ENCODE measurements around the gene GRK3.

Gene GRK3

DNA sequence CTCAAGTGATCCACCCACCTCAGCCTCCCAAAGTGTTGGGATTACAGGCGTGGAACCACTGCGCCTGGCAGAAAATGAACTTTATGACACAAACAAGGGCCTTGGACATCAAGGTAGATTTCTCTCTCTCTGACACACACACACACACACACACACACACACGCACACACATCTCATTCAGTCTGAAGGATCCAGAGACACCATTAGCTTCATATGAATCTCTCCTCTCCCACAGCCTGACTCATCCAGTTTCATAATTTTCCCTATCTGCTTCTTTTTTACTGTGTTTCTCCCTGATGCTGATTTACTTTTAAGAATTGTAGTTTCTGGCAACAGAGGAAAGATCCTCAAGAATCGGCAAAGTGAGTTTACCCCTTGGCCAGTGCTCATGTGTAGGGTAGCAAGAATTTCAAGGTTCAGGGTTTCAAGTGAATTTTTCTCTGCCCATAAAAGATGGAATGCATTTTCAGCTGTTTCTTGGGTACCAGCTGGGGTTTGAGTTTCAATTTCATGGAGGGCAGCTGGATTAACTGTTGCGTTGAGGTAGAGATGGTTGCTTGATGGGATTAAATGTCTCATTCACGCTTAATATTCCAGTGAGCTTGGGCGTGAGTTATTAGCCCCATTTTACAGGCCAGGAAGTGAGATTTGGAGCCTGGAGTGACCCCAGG, 181.0 kb downstream of the GRK3 start:
- no peak for DNase-seq (ENCODE audit: low read depth, low spot score)
- H3K4me3 ChIP-seq (ENCODE audit: low read length): no peak overlapping the region

DNA sequence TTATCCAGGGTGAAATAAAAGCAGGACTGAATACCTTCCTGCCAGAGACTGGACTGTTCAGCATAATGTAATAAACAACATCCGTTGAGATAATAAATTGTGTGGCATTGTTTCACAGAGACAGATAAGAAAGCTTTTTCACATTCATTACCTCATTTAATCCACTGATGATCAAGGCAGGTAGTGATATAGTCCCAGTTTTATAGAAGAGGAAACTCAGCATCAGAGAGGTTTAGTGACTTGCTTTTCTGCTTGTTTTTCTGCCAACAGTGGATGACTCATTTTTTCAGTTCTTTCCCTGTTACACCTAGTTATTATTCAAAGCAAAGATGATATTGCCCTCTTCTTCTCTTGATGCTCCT, 181.5 kb downstream of the GRK3 start:
- no peak for DNase-seq (ENCODE audit: low read depth, low spot score)
- no peak overlapping the region for H3K4me3 ChIP-seq (ENCODE audit: low read length)

DNA sequence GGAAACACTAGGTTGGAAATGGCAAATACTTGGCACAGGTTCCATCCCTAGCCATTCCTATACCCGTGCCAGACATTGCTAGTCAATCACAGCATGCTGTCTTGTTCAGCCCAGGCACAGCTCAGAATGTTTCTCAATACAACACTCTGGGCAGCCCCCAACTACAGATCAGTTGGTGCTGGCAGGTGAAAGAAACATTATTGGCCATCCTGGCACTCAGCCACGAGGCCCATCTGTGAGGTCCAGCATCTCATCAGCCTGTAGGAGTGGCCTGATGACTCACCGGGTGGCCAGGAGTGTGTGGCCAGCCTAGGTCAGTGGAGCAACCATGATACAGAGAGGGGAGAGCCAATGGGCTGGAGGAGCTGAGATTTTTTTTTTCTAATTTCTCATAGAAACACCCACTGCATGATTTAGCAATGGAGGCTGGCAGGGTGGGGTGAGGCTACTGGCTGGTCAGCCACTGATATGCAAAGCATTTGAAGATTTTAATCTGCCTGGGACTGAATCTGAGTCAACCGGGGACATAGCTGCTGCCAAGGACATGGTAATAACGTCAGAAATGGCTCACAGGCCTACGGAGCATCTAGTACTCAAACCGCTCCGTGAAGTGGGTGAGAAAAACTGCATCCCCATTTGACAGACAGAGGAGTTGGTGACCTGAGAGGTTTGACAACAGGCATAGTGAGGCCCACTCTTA, 182.9 kb downstream of the GRK3 start:
- no peak overlapping the region for H3K4me3 ChIP-seq (ENCODE audit: low read length)
- no peak for DNase-seq (ENCODE audit: low read depth, low spot score)

DNA sequence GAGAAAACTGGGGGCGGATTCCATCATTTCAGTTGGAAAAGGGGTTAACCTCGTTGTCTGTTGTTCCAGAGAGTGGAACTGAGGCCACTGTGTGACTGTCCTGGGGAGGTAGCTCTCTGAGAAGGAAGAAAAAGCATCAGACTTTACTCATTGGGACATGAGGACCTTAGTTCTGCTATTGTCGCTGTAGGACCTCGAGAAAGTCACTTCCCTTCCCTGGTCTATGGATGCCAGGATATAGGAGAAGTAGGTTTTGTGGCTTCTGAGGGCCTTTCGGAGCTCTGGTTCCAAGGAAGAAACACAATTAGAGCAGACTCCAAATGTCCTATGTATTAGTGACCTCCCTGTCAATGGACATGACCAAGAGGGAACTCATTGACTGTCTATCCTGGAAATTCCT, 183.7 kb downstream of the GRK3 start:
- no peak overlapping the region for H3K4me3 ChIP-seq (ENCODE audit: low read length)
- no peak for DNase-seq (ENCODE audit: low read depth, low spot score)

DNA sequence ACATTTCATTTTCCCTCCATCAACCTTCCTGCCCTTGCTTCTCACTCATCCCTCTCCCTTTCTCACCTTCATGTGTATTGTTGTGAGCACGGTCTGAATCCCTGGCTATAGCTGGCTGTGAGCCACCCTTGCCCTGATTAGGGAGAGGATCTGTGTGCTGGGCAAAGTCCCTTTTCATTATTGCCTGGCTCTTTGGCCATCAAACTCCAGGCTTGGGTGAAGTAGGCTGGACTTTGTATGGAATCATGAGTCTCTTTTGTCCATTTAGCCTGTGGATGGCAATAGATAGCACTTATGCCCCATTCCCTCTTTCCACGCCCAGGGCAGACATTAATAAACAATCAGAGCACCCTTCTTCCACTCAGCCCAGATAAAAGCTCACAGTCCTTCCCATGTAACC, 184.2 kb downstream of the GRK3 start:
- no peak for DNase-seq (ENCODE audit: low read depth, low spot score)
- H3K4me3 ChIP-seq (ENCODE audit: low read length): no peak overlapping the region

DNA sequence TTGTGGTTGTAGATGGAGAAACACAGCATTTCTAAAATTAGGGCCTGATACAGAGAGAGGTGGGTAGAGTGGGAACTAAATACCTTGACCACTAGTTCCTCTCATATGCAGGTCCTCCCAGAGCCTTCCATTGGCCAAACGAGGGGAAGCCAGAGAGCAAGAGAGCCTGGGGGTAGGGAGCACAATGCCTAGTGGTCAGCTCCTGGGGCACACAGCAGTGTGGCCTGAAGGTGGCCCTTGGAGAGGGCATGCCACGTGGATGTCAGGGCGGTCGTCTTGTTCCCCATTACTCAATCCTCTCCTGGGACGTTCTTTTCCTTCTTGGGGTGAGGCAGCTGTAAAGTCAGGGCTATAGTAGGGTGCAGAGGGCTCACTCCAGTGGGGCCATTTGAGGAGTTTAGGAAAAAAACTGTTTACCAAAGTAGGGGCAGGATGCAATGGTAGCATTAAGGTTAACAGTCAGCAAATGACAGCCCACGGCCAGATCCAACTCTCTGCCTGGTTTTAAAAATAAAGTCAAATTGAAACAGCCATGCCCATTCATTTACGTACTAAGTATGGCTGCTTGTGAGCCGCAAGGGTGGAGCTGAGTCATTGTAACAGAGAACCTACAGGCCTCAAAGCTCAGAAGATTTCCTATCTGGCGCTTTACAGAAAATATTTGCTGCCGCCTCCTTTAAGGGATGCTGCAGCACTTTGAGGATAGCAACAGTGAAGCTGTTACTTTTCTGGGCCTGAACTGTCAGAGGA, 185.1 kb downstream of the GRK3 start:
- no peak overlapping the region for H3K4me3 ChIP-seq (ENCODE audit: low read length)
- DNase-seq (ENCODE audit: low read depth, low spot score): no peak

DNA sequence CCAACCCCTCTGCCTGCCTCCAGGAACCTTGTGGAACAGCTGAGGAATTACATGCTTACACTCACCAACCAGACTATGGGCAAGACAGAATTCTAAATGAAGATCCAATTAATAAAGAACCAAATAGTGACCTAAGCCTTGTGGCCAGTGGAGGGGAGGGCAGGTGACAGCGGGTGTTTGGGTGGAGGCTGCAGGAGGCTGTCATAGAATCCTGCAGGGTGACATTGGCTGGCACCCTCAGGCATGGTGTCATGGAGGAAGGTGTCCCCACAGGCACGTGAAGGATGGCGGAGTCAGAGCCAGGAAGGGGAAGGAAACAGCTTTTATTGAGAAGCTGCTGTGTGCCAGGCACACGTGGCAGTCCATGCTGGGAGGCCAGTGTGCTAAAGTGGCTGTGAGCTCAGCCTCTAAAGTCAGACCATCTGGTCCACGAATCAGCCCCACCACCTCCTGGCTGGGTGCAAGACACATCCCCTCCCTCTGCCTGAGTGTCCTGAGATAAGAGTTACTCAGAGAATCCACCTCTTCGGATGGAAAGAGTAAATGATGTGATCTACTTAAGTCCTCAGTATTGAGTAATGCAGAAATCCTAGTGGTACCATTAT, 186.2 kb downstream of the GRK3 start:
- H3K4me3 ChIP-seq (ENCODE audit: low read length): no peak overlapping the region
- DNase-seq (ENCODE audit: low read depth, low spot score): no peak

DNA sequence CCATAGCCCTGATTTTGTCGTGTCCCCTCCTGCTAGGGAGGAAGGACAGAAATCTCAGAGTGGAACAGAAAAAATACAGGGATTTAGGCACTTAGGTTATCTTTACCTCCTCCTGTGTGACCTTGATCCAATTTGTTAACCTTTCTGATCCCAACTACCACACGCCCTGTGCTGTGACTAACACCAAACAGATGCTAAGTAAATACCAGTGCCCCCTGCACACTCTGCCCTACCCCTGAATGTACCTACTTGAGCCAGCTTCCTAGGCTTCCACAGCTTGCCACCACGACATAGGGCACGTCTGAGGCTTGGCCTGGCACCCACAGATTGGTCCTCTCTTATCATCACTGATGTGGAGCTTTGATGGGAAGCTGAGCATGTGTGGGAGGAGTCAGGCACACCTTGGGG, 186.7 kb downstream of the GRK3 start:
- no peak for DNase-seq (ENCODE audit: low read depth, low spot score)
- H3K4me3 ChIP-seq (ENCODE audit: low read length): no peak overlapping the region

DNA sequence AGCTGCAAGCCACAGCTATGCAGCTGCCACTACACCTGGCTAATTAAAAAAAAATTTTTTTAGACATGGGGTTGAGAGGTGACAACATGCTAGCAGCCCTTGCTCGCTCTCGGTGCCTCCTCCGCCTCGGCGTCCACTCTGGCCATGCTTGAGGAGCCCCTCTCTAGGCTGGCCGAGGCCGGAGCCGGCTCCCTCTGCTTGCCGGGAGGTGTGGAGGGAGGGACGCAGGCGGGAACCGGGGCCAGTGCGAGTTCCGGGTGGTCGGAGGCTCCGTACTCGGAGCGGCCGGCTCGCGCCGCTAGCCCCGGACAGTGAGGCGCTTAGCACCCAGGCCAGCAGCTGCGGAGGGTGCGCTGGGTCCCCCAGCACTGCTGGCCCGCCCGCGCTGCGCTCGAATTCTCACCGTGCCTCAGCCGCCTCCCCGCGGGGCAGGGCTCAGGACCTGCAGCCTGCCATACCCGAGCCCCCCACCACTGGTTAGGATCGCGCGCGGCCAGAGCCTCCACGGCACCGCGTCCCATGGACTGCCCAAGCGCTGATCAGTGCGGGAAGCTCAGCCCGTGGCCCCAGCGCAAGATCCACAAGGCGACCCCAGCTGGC, 188.2 kb downstream of the GRK3 start:
- no peak overlapping the region for H3K4me3 ChIP-seq (ENCODE audit: low read length)
- DNase-seq (ENCODE audit: low read depth, low spot score): no peak

DNA sequence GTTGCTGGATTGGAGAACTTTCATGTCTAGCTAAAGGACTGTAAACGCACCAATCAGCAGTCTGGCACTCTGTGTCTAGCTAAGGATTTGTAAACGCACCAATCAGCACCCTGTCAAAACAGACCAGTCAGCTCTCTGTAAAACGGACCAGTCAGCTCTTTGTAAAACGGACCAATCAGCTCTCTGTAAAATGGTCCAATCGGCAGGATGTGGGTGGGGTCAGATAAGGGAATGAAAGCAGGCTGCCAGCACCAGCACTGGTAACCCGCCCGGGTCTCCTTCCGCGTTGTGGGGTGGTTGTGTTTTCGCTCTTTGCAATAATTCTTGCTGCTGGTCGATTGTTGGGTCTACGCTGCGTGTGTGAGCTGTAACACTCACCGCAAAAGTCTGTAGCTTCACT, 188.8 kb downstream of the GRK3 start:
- H3K4me3 ChIP-seq (ENCODE audit: low read length): no peak overlapping the region
- no peak for DNase-seq (ENCODE audit: low read depth, low spot score)

DNA sequence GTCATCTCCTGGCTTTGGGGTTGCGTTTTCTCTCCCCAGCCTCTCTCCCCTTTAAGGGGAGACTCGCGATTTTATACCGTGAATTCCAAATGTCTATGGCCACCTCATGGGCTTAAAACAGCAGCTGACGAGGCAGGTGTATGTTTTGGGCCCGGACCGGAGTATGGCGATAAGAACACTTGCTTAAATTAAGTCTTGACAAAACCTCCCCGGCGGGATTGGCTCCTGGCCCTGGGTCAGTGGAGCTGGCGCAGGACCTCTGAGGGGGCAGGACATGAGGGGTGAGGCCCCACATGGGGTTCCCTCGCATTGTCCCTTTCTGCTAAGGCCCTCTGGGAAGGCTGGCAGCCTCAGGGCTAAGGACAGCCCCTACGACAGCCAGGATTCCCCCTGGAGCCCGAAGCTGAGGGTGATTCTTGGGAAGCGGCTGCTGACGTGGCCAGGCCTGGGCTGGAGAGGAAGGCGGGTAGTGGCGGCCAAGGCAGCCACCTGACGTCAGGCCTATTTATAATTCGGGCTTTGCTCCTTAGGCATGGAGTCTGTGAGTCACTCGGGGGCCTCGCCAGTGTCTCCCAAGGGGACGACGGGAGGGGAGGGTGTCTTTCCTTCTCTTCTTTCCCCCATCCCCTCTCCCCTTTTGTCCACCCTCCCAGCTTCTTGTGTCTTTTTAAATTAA, 190.2 kb downstream of the GRK3 start:
- H3K4me3 ChIP-seq (ENCODE audit: low read length): no peak overlapping the region
- DNase-seq (ENCODE audit: low read depth, low spot score): no peak

DNA sequence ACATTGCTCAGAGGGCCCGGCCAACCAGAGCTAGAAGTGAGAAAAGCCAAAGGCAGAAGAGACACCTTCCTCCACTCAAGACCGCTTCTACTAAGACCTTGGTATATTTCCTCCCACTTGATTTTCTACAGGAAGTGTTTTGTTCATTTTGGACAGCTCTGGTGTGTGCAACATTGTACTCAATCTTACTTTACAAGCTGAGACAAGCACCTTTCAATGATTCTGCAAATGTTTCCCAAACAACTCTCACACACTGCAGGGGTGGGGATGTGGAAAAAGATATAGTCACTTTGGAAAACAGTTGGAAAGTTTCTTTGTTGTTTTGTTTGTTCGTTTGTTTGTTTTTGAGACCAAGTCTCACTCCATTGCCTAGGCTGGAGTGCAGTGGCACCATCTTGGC, 193.2 kb downstream of the GRK3 start:
- H3K4me3 ChIP-seq (ENCODE audit: low read length): no peak overlapping the region
- no peak for DNase-seq (ENCODE audit: low read depth, low spot score)

DNA sequence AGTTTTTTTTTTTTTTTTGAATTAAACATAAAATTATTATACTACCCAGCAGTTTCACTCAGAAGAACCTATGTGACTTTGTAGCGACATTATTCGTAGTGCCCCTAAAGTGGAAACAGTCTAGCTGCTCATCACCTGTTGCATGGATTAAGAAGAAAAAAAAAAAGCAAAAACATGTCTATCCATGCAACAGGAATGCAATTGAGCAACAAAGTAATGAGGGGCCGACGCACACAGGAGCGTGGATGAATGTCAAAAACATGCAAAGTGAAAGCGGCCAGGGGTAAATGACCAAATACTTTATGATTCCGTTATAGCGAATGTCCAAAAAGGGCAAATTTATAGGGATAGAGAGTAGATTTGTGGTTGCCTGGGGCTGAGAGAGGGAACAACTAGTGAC, 193.8 kb downstream of the GRK3 start:
- H3K4me3 ChIP-seq (ENCODE audit: low read length): no peak overlapping the region
- no peak for DNase-seq (ENCODE audit: low read depth, low spot score)

DNA sequence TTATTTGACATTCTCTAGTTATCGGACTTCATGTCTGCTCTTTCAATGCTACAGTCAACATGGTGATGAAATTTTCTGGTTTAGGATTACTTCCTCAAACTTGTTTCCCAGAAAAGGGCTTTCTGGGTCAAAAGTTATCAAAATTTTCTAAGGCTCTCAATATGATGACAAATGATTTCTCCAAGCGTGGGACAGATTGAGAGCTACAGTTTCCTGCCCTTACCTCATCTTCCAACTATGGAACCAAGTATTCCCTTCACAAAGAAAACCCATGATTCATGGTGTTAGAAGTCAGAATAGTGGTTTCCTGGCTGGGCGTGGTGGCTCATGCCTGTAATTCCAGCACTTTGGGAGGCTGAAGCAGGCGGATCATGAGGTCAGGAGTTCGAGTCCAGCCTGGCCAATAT, 195.4 kb downstream of the GRK3 start:
- DNase-seq (ENCODE audit: low read depth, low spot score): no peak
- H3K4me3 ChIP-seq (ENCODE audit: low read length): no peak overlapping the region

DNA sequence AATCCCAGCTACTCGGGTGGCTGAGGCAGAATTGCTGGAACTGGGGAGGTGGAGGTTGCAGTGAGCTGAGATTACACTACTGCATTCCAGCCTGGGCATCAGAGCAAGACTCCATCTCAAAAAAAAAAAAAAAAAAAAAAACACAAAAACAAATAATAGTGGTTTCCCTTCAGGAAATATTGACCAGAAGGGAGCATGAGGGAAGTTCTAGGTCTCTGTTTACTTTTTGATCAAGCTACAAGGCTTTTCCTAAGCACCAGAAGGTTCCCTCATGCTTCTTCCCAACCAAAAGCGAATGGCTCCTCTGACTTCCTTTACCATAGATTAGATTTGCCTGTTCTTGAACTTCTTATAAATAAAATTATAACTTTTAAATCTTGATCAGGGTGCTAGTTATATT, 195.8 kb downstream of the GRK3 start:
- no peak for DNase-seq (ENCODE audit: low read depth, low spot score)
- H3K4me3 ChIP-seq (ENCODE audit: low read length): no peak overlapping the region

DNA sequence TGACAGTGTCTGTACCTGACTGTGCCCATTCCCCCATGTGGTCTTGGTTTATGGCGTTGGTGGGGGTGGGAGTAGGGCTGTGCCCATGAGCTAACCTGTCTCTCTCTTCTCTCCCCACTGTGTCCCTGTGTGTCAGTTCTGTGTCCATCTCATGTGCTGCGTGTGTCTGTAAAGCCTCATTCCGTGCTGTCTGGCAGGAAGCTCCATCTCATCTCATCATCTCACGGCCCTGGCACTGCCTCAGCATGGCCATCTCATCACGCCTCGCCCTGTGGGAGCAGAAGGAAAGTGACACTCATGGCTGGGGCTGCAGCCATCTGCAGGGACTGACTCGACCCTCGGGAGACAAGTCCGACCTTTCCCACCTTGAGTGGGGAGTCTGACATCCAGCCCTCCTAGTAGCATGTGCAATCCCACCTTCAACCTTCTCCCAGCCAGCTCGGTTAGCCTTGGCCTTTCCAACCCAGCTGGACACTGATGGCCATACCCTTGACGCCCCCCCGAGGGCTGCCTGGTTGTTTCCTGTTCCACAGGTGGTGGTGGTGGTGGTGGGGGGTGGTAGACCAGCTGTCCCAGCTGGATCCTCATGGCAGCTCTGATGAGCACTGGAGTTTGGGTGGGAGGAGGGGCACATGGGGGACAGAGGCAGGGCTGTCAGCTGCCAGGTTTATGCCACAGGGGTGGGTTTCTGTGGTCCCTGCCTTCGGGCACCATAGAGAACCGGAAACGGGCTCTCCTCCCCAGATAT, 196.5 kb downstream of the GRK3 start:
- DNase-seq (ENCODE audit: low read depth, low spot score): no peak
- H3K4me3 ChIP-seq (ENCODE audit: low read length): no peak overlapping the region

DNA sequence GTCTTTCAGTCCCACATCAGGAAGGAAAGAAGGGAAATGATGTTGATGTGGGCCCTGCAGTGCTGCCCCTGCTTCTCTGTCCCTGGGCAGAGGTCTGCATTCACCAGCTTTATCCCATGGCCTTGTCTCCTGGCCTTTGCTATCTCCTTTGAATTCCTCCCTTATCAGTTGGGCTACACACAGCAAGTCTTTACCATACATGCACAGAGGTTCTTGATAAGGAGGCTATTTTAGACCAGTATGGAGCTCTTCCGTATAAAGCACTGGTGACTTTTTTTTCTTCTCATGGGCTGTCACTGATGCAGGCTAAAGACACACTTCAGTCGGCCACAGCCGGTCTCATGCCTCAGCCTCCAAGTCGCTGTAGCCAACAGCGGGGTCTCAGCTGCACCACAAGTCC, 197.7 kb downstream of the GRK3 start:
- no peak overlapping the region for H3K4me3 ChIP-seq (ENCODE audit: low read length)
- DNase-seq (ENCODE audit: low read depth, low spot score): no peak

DNA sequence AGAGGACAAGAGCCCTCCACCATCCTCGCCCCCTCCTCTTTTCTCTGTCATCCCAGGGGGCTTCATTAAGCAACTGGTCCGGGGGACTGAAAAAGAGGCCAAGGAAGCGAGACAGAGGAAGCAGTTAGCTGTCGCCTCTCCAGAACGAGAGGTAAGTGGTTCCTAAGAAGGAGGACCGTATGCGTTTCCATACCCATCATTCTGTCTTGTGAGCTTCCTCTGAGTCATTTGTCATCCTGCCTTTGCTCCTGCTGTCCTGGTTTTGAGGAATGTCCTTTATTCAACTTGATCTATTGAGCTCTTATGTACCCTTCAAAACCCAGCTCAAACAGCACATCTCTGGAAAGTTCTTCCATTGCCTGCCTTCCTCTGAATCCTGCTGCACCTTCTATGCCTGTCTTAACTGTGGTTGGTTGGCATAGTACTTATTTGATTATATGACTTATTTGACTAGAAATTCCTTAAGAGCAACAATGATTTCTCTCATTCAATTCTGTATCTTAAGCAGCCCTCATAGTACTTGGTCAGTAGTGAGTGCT, 198.8 kb downstream of the GRK3 start:
- DNase-seq (ENCODE audit: low read depth, low spot score): no peak
- H3K4me3 ChIP-seq (ENCODE audit: low read length): no peak overlapping the region
